CD14-positive monocyte (primary cell): Measurements from ENCODE around the gene TRIM52. TPM values are rescaled to one million over a fixed set of nuclear protein-coding genes. Genes with fewer than 3 reads are reported as not detected.
A peak's percentile ranks its signal among the peaks of the same experiment; 100 is the strongest.

Source experiments
- DNase-seq, 3 donors: peaks; one replicate each; pipeline ENCODE4 v3.0.0-alpha.2; 2011 to 2022
- H2AFZ ChIP-seq: 2 replicates; pipeline ENCODE4 v1.6.0; 2012; ENCODE audit warnings: mild to moderate bottlenecking, low read depth, low read length, inconsistent platforms; ENCODE audit not compliant: insufficient read depth, poor library complexity, severe bottlenecking
- H3K27ac ChIP-seq, 2 donors: 1 replicate in 1 of 2; 2 replicates in 1 of 2; pipeline ENCODE4 v1.5.1; 2012 to 2013; ENCODE audit warnings: low read length in 2 of 2, control low read depth in 1 of 2, inconsistent platforms in 1 of 2, low read depth in 1 of 2, mild to moderate bottlenecking in 1 of 2
- H3K27me3 ChIP-seq, 2 donors: one replicate each; pipeline versions ENCODE4 v1.6.0 to v1.6.1; 2011 to 2013; ENCODE audit warnings: low read length in 2 of 2; ENCODE audit not compliant: control insufficient read depth in 2 of 2, insufficient read depth in 2 of 2
- H3K36me3 ChIP-seq, 2 donors: replicated peaks in 1 of 2; 1 replicate in 1 of 2; 2 replicates in 1 of 2; pipeline versions ENCODE4 v1.5.1 to v1.6.1; 2012 to 2013; ENCODE audit warnings: low read length in 2 of 2, control low read depth in 1 of 2, inconsistent platforms in 1 of 2, mild to moderate bottlenecking in 1 of 2; ENCODE audit not compliant: insufficient read depth in 2 of 2, control insufficient read depth in 1 of 2
- H3K4me1 ChIP-seq, 2 donors: 1 replicate in 1 of 2; 2 replicates in 1 of 2; pipeline versions ENCODE4 v1.5.1 to v1.6.1; 2012 to 2013; ENCODE audit warnings: low read length in 2 of 2, control low read depth in 1 of 2, inconsistent platforms in 1 of 2, mild to moderate bottlenecking in 1 of 2, moderate library complexity in 1 of 2; ENCODE audit not compliant: insufficient read depth in 2 of 2, control insufficient read depth in 1 of 2
- H3K4me2 ChIP-seq: replicated peaks from 2 replicates; pipeline ENCODE3; 2012; ENCODE audit warnings: low read length, moderate library complexity, mild to moderate bottlenecking; ENCODE audit not compliant: poor library complexity, severe bottlenecking; ENCODE audit errors: extremely low read depth
- H3K4me3 ChIP-seq, 3 experiments: fragments of 200-600 bp in 1 of 3; sonication (generic) in 1 of 3; replicated peaks in 1 of 3; 1 replicate in 2 of 3; 2 replicates in 1 of 3; pipeline ENCODE4 v1.5.1; 2011 to 2013; ENCODE audit warnings: low read length in 3 of 3, mild to moderate bottlenecking in 3 of 3, control low read depth in 2 of 3, low read depth in 2 of 3, inconsistent platforms in 1 of 3, moderate library complexity in 1 of 3
- H3K79me2 ChIP-seq: 2 replicates; pipeline ENCODE4 v1.6.0; 2012; ENCODE audit warnings: mild to moderate bottlenecking, control low read depth, inconsistent platforms, low read length, moderate library complexity; ENCODE audit not compliant: insufficient read depth
- H3K9ac ChIP-seq: 2 replicates; pipeline ENCODE4 v1.6.0; 2017; ENCODE audit warnings: low read length, mild to moderate bottlenecking; ENCODE audit not compliant: insufficient read depth, poor library complexity, severe bottlenecking
- H3K9me3 ChIP-seq, 2 donors: replicated peaks in 1 of 2; 1 replicate in 1 of 2; 2 replicates in 1 of 2; pipeline versions ENCODE4 v1.5.1 to v1.6.1; 2012 to 2013; ENCODE audit warnings: low read length in 2 of 2, control low read depth in 1 of 2; ENCODE audit not compliant: control insufficient read depth in 1 of 2, insufficient read depth in 1 of 2
- H4K20me1 ChIP-seq: 2 replicates; pipeline ENCODE4 v1.6.0; 2012; ENCODE audit warnings: mild to moderate bottlenecking, low read length, control low read depth, moderate library complexity; ENCODE audit not compliant: insufficient read depth
- H3K27ac Mint-ChIP-seq, 7 donors: one replicate each; pipeline ENCODE4 v1.8.0; 2020; ENCODE audit warnings: mild to moderate bottlenecking in 7 of 7, mixed read lengths in 7 of 7, moderate library complexity in 6 of 7, inconsistent platforms in 2 of 7
- H3K27me3 Mint-ChIP-seq, 3 donors: one replicate each; pipeline ENCODE4 v1.8.0; 2021 to 2022; ENCODE audit warnings: low read depth in 3 of 3, mild to moderate bottlenecking in 3 of 3, mixed read lengths in 3 of 3, moderate library complexity in 3 of 3, inconsistent platforms in 1 of 3
- H3K36me3 Mint-ChIP-seq, 2 donors: one replicate each; pipeline ENCODE4 v1.8.0; 2020; ENCODE audit warnings: mixed read lengths in 2 of 2, inconsistent platforms in 1 of 2, mild to moderate bottlenecking in 1 of 2
- H3K4me1 Mint-ChIP-seq: one replicate; pipeline ENCODE4 v1.8.0; 2020; ENCODE audit warnings: mild to moderate bottlenecking, mixed read lengths
- H3K4me3 Mint-ChIP-seq, 2 donors: one replicate each; pipeline ENCODE4 v1.8.0; 2020; ENCODE audit warnings: mild to moderate bottlenecking in 2 of 2, mixed read lengths in 2 of 2, moderate library complexity in 1 of 2
- H3K9me3 Mint-ChIP-seq, 7 donors: one replicate each; pipeline ENCODE4 v1.8.0; 2020 to 2022; ENCODE audit warnings: mixed read lengths in 7 of 7, mild to moderate bottlenecking in 6 of 7, moderate library complexity in 6 of 7, inconsistent platforms in 2 of 7
- CTCF ChIP-seq: fragments of 200-600 bp; IDR thresholded peaks from one replicate; pipeline ENCODE4 v1.8.0; 2022; ENCODE audit warnings: antibody characterized with exemption, mild to moderate bottlenecking
- WGBS: methylation state at CpG from one replicate; pipeline ENCODE4 v1.1.5; 2013; ENCODE audit warnings: missing lambda C conversion rate; ENCODE audit not compliant: insufficient coverage; 5-methylcytosine and 5-hydroxymethylcytosine counted together
- intact Hi-C, 2 donors: fragments of 100-400 bp; cut with micrococcal nuclease; formaldehyde crosslinking; loops; one replicate each; pipeline versions ENCODE4 v1.15.0 to v1.15.1; 2023
- polyA plus RNA-seq, 3 donors: library from polyadenylated mRNA; depleted of rRNA in 1 of 3; unstranded in 2 of 3; stranded (reverse) in 1 of 3; fragments of 300-500 nt in 2 of 3; fragments of >200 nt in 1 of 3; fragmentation: Illumina TruSeq in 2 of 3; gene quantifications; 1 replicate in 2 of 3; 2 replicates in 1 of 3; pipeline ENCODE4 v1.2.3, GENCODE V29; 2012 to 2021

The TRIM52 gene
- polyA plus RNA-seq, 3 donors = 5.7 to 26.0 (median 8.5) TPM

DNA sequence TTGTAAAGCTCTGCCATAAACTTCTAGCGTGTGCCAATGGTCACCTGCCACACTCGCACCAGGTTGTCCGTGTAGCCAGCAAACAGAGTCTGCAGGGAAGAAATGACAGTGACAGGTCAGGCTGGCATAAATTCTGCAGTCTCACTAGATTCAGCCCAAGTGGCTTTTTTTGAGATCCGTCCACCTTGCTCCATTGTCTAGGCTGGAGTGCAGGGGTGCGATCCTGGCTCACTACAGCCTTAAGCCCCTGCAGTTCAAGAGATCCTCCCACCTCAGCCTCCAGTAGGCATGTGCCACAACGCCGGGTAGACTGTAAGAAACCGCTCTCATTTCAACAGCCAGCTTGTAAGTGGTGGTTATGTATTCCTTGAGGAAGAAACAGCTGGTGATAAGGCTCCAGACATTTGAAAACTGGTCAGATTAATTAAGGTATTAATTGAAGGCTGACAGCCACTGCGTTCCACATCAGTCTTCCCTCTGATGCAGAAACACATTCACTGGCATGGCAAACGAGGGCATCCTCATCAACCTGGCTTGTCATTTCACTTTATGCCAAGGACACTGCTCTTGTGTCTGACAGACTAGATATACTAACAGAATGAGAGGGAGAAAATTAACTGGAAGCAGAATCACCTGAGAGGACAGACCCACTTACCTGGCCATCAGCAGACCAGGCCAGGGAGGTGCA is 23.8 kb downstream of the TRIM52 start:
- Mint-ChIP-seq H3K36me3 (peaks cover 82 to 93% of the 10 kb centered on the region in 2 donors), H3K4me1 (peaks cover 15% of the 10 kb centered on the region), H3K27me3 (peaks cover 0 to 2% (median 0%) of the 10 kb centered on the region in 3 donors), H3K4me3 (no peak overlapping the region), H3K9me3 (peaks cover 0 to 3% (median 0%) of the 10 kb centered on the region in 7 donors), H3K27ac (peak overlapping the region in 4 of 7 donors; percentile 12 to 76 (median 34))
- no peaks in the 10 kb centered on the region for H3K27me3 ChIP-seq
- H3K4me3 ChIP-seq = no peak overlapping the region
- H3K9me3 ChIP-seq = no peaks in the 10 kb centered on the region
- peaks cover 78 to 97% of the 10 kb centered on the region in 2 donors for H3K36me3 ChIP-seq
- DNase-seq = no peak
- H4K20me1 ChIP-seq = peaks cover 81% of the 10 kb centered on the region
- no peak overlapping the region for H2AFZ ChIP-seq
- 96% methylated on average over 5 of the region's 10 CpGs for WGBS
- no peak for TF ChIP-seq CTCF
- H3K4me1 ChIP-seq = peaks cover 8 to 11% of the 10 kb centered on the region in 2 donors
- intact Hi-C loops = no loop called here
- H3K79me2 ChIP-seq = peaks cover 40% of the 10 kb centered on the region
- H3K27ac ChIP-seq = peak overlapping the region in 1 of 2 donors; percentile 12
- H3K9ac ChIP-seq = no peak overlapping the region
- H3K4me2 ChIP-seq = no peak overlapping the region

DNA sequence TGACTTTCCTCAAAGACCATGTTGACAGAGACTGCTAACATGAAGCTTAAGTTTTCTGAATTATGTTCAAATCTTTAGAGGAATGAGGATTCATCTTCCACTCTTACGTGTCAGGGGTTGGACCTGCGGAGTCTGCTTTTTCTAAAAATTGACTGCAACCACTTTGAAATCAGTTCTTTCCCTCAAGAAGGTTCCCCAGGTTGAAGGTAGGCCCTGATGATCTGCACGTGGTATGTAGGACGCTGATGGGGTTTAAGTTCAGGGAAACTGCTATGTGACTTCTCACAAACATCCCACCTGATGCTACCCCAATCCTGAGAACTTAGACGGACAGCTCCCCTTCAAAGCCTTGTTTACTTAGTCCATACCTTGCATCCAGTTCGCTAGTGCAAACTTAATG is 24.5 kb downstream of the TRIM52 start:
- H3K9ac ChIP-seq = no peak overlapping the region
- no peak overlapping the region for H3K27ac ChIP-seq
- peak overlapping the region in 2 of 7 donors; percentile 14 to 41 for H3K27ac Mint-ChIP-seq
- peaks cover 0 to 2% (median 0%) of the 10 kb centered on the region in 3 donors for H3K27me3 Mint-ChIP-seq
- H4K20me1 ChIP-seq = peaks cover 75% of the 10 kb centered on the region
- peaks cover 2 to 5% of the 10 kb centered on the region in 2 donors for H3K4me1 ChIP-seq
- H3K27me3 ChIP-seq = no peaks in the 10 kb centered on the region
- no peak for DNase-seq
- H3K4me3 Mint-ChIP-seq = no peak overlapping the region
- H3K36me3 Mint-ChIP-seq = peaks cover 82 to 92% of the 10 kb centered on the region in 2 donors
- WGBS = 80% methylated on average over 2 of the region's 6 CpGs
- peaks cover 73 to 97% of the 10 kb centered on the region in 2 donors for H3K36me3 ChIP-seq
- H3K4me2 ChIP-seq = no peak overlapping the region
- H3K79me2 ChIP-seq = peaks cover 33% of the 10 kb centered on the region
- H3K4me3 ChIP-seq = no peak overlapping the region
- no peak for TF ChIP-seq CTCF
- intact Hi-C loops = no loop called here
- H3K9me3 Mint-ChIP-seq = peaks cover 0 to 3% (median 0%) of the 10 kb centered on the region in 7 donors
- H3K4me1 Mint-ChIP-seq = peaks cover 9% of the 10 kb centered on the region
- no peak overlapping the region for H2AFZ ChIP-seq
- H3K9me3 ChIP-seq = no peaks in the 10 kb centered on the region
